GM13977 (cell line): ENCODE measurements around the gene CAB39L.

ENCODE experiments used
- DNase-seq: peaks from one replicate; pipeline ENCODE4 v3.0.0; 2012; ENCODE audit warnings: low spot score
- CTCF ChIP-seq: IDR thresholded peaks from 2 replicates; pipeline ENCODE4 v1.5.1; 2012; ENCODE audit warnings: mild to moderate bottlenecking, control low read depth; ENCODE audit not compliant: insufficient read depth; ENCODE audit errors: extremely low read depth, missing control alignments
- in situ Hi-C: fragments of 300-500 bp; cut with MboI; formaldehyde crosslinking; loops from one replicate; pipeline ENCODE4 v1.12.0; 2022; ENCODE audit warnings: low sequenced_read_pairs, low pct_unique_long_range_greater_than_20kb, mixed read lengths, inconsistent platforms; ENCODE audit not compliant: unreplicated experiment

The CAB39L gene

GRCh38 chr13:49308921-49309408, 134.9 kb downstream of the CAB39L start:
- no peak for DNase-seq
- in situ Hi-C loops = loop anchor here (10.0 to 25.0 kb wide), 2 partner anchors 306 to 528 kb away; no protein-coding TSS in a partner anchor
- no peak for TF ChIP-seq CTCF

- in situ Hi-C loops = loop anchor here (10.0 to 25.0 kb wide), 2 partner anchors 307 to 529 kb away; no protein-coding TSS in a partner anchor
- DNase-seq = no peak
- TF ChIP-seq CTCF = no peak
Measured at GRCh38 chr13:49308097-49308875, 135.6 kb downstream of the CAB39L start.

- no peak for DNase-seq
- in situ Hi-C loops = loop anchor here (10.0 to 25.0 kb wide), 2 partner anchors 307 to 530 kb away; no protein-coding TSS in a partner anchor
- TF ChIP-seq CTCF = no peak
Measured at GRCh38 chr13:49307365-49307764, 136.5 kb downstream of the CAB39L start.

- no peak for TF ChIP-seq CTCF
- no peak for DNase-seq
- in situ Hi-C loops = loop anchor here (10.0 to 25.0 kb wide), 2 partner anchors 309 to 531 kb away; no protein-coding TSS in a partner anchor
Measured at GRCh38 chr13:49305792-49306425, 138.0 kb downstream of the CAB39L start.

- no peak for DNase-seq
- TF ChIP-seq CTCF = no peak
- in situ Hi-C loops = loop anchor here (10.0 to 25.0 kb wide), 2 partner anchors 310 to 532 kb away; no protein-coding TSS in a partner anchor
Measured at GRCh38 chr13:49304763-49305700, 138.8 kb downstream of the CAB39L start.

GRCh38 chr13:49304356-49304755, 139.5 kb downstream of the CAB39L start:
- in situ Hi-C loops = loop anchor here (10.0 to 25.0 kb wide), 2 partner anchors 310 to 533 kb away; no protein-coding TSS in a partner anchor
- TF ChIP-seq CTCF = no peak
- DNase-seq = no peak
